Fibroblast of lung (primary cell): Measurements from ENCODE around the gene SYTL1.

Source experiments
- CTCF ChIP-seq, 2 donors: IDR thresholded peaks in 1 of 2; conservative IDR thresholded peaks in 1 of 2; 1 replicate in 1 of 2; 2 replicates in 1 of 2; pipeline ENCODE4 v1.5.1; 2011 to 2012; ENCODE audit warnings: low read length in 2 of 2, control low read depth in 1 of 2, inconsistent platforms in 1 of 2, low read depth in 1 of 2, mild to moderate bottlenecking in 1 of 2
- EZH2 ChIP-seq: IDR thresholded peaks from 2 replicates; pipeline ENCODE4 v1.5.1; 2012; ENCODE audit warnings: low read length, control low read depth, mild to moderate bottlenecking; ENCODE audit errors: missing control alignments

- TF ChIP-seq CTCF (conservative IDR thresholded peaks at IDR 0.05 in 1 of 2, IDR thresholded peaks at IDR 0.05 in 1 of 2; ENCODE audit: low read depth in 1 of 2, low read length in 2 of 2) (no peak), EZH2 (no peak)
Measured at GRCh38 chr1:27314169-27314568, 27.7 kb upstream of the SYTL1 start.
